Astrocyte of the spinal cord (primary cell): ENCODE data around the gene RAB39A.
"Not testable (repeated sequence)": the region's sequence is repeated elsewhere in the genome, so short reads cannot be mapped to it uniquely, and the experiment has no call there.

Experiments
- DNase-seq: peaks from one replicate; pipeline ENCODE4 v3.0.0; 2011; ENCODE audit warnings: low read depth, low spot score
- H3K4me3 ChIP-seq: 2 replicates; pipeline ENCODE4 v1.5.1; 2011; ENCODE audit warnings: low read depth, mild to moderate bottlenecking, low read length, moderate library complexity
- in situ Hi-C: cut with HindIII; loops from 2 replicates; pipeline ENCODE4 v1.10.0; 2017; ENCODE audit warnings: low sequenced_read_pairs
- TF ChIP-seq, protein P1 (sequence below): IDR thresholded peaks from 2 replicates; pipeline ENCODE4 v1.5.1; 2012; ENCODE audit warnings: low read depth, mild to moderate bottlenecking, low read length, inconsistent platforms

Gene RAB39A

DNA sequence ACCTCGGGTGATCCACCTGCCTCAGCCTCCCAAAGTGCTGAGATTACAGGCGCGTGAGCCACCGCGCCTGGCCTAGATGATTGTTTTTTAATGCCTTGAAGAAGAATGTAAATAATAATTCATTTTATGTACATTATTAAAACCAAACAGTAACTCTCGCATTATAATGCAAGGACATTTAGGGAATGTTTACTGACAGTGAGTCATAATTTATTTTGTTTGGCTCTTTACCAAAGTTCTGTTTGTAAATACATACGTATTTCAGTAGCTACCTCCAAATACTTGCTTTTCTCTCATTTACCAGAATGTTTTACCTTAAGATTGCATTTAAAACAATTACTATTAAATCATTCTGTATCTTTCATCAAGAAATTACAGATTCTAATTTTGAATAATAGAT, 3.0 kb downstream of the RAB39A start:
- in situ Hi-C loops, result no loop called here
- TF ChIP-seq, protein P1, sequence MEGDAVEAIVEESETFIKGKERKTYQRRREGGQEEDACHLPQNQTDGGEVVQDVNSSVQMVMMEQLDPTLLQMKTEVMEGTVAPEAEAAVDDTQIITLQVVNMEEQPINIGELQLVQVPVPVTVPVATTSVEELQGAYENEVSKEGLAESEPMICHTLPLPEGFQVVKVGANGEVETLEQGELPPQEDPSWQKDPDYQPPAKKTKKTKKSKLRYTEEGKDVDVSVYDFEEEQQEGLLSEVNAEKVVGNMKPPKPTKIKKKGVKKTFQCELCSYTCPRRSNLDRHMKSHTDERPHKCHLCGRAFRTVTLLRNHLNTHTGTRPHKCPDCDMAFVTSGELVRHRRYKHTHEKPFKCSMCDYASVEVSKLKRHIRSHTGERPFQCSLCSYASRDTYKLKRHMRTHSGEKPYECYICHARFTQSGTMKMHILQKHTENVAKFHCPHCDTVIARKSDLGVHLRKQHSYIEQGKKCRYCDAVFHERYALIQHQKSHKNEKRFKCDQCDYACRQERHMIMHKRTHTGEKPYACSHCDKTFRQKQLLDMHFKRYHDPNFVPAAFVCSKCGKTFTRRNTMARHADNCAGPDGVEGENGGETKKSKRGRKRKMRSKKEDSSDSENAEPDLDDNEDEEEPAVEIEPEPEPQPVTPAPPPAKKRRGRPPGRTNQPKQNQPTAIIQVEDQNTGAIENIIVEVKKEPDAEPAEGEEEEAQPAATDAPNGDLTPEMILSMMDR, result no peak
- DNase-seq, result no peak
- no peak overlapping the region for H3K4me3 ChIP-seq

DNA sequence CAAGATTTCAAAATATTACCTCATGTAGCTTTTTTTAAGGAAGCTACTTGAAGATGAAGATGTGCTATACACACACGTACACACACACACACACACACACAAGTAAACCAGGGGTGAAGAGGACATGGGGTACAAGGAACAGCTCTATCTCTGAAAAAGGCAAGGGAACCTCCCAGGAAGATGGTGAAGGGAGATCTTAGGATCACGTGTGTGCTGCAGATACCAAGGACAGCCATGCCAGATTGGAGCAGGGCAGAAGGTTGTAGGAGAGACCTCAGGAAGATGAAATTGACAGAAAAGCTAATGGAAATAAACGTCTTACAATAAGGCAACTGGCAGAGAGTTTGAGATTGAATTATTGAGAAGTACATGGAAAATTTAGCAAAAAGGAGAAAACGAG, 19.7 kb downstream of the RAB39A start:
- in situ Hi-C loops, result no loop called here
- TF ChIP-seq, protein P1, result no peak
- DNase-seq, result no peak
- H3K4me3 ChIP-seq, result no peak overlapping the region

DNA sequence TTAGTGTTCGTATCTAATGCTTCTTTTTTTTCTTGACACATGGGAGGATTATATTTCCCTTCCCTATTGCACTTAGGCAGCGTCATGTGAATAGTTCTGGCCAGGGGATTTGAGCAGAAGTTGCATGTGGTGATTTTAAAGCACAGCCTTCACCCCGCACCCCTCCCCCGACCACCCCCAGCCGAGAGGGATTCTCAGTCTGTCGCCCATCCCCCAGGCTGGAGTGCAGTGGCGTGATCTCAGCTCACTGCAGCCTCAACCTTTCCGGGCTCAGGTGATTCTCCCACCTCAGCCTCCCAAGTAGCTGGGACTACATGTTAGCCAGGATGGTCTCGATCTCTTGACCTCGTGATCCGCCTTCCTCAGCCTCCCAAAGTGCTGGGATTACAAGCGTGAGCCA, 20.1 kb downstream of the RAB39A start:
- H3K4me3 ChIP-seq, DNase-seq, in situ Hi-C loops: not testable (repeated sequence)

DNA sequence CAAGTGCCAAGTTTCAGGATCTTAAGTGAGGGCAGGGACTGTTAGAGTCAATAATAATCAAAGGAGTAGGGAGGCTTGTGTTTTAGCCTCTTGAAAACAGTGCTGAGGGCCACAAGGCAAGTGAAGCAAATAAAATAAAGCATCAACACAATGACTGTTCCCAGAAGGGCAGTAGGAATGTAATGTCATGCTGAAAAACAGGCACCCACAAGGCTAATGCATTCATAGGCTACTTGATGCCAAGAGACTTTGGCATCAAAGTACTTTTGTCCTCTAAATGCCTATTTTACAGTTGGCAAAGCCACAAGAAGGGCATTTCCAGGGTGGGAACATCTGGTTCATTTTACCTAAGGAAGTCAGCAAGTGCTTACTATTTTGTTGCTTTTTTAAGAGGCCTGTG, 22.9 kb downstream of the RAB39A start:
- no peak overlapping the region for H3K4me3 ChIP-seq
- no peak for DNase-seq
- TF ChIP-seq, protein P1, result no peak
- in situ Hi-C loops, result no loop called here

DNA sequence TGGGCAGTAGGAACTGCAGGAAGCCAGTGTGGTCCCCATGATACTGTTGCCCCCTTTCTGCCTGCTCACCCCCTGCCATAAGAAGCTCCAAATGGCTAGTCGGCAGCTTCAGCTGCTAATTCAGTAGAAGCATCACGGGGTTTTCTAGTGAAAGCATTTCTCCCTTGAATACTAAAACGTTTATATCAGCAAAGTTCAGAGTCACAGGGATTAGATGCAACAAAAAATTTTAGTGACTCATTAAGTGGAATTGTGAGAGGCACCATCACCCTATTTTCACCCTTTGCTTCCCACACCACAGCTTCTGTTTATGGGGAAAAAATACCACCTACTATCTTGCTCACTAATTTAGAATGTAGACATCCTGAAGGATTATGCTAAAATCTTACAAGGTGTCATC, 25.2 kb downstream of the RAB39A start:
- TF ChIP-seq, protein P1, result no peak
- in situ Hi-C loops, result no loop called here
- no peak overlapping the region for H3K4me3 ChIP-seq
- DNase-seq, result no peak

DNA sequence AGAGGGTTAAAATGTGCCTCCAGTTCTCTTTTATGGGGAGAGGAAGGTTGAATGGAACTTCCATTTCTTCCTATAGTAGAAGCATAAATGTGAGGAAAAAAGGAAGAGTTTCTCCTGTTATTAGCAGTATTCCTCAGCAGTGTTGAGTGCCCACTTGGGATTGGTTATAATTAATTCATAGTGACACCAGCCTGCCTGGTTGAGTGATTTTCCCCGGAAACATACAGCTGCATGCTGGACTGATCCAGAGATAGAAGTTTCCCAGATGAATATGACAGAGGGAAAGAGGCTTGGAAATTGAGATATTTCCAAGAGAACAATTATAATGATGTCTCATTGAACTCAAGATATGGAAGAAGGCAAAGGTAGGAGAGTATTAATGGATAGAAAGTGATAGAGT, 28.3 kb downstream of the RAB39A start:
- TF ChIP-seq, protein P1, result no peak
- in situ Hi-C loops, result no loop called here
- DNase-seq, result no peak
- no peak overlapping the region for H3K4me3 ChIP-seq

DNA sequence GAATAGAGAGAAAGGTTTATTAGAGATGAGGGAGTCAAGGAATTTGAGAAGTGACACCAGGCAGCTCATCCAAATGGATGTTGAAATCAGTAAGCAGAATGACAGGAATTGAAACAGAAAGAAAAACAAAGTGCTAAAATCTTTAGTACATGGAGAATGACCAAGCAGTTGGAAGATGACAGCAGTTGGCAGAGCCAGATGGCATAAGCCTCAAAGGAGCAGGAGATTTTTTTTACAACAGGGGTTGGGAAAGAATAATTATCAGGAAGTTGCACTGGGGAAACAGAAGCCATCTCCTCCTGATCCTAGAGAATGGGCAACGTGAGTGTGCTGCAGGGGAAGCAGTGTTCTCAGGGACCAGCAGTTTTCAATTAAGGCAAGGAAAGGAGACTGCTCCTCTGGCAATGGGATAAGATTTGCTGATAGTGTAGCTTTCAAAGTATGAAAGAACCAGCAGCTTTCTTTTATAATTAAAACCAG, 28.9 kb downstream of the RAB39A start:
- TF ChIP-seq, protein P1, result no peak
- in situ Hi-C loops, result no loop called here
- H3K4me3 ChIP-seq, result no peak overlapping the region
- DNase-seq, result no peak
